A549 (cell line): ENCODE data around the gene CREG2. TPM values are rescaled to one million over a fixed set of nuclear protein-coding genes. Genes with fewer than 3 reads are reported as not detected.

Experiments
- ATAC-seq, 2 experiments: fragments of 200-7000 bp in 1 of 2; fragments of >200 bp in 1 of 2; cut with Nextera tagmentation in 1 of 2; cut with Tn5 transposase in 1 of 2; 3 replicates each; pipeline versions ENCODE4 v1.8.0 to v1.9.1; 2018 to 2020; ENCODE audit warnings: mild to moderate bottlenecking in 1 of 2, moderate library complexity in 1 of 2
- CTCF ChIA-PET: fragments of 300-600 bp; sonication (Branson Sonifier 250); formaldehyde crosslinking; extraction: SDS; loops from one replicate; lab custom pipeline; 2021; ENCODE audit warnings: antibody characterized with exemption, inconsistent platforms; lab: Yijun Ruan, JAX
- POLR2A ChIA-PET: fragments of 350-600 bp; formaldehyde crosslinking; extraction: SDS; loops from one replicate; lab custom pipeline; 2021; ENCODE audit warnings: antibody characterized with exemption, inconsistent platforms; lab: Yijun Ruan, JAX
- DNase-seq, 2 experiments: peaks; one replicate each; pipeline versions ENCODE4 v3.0.0 to v3.0.0-alpha.2; 2011 to 2016; ENCODE audit warnings: low read depth in 1 of 2, low spot score in 1 of 2
- FAIRE-seq: peaks from 2 replicates; lab custom pipeline; 2011; peaks lifted over from hg19 to GRCh38; lab: Jason Lieb, UNC
- H3K27ac ChIP-seq, 2 experiments: fragments of >200 bp; sonication (Bioruptor Twin); formaldehyde crosslinking; 3 replicates each; pipeline ENCODE4 v1.5.1; 2016 to 2017
- H3K4me1 ChIP-seq: fragments of >200 bp; sonication (Bioruptor Twin); formaldehyde crosslinking; 3 replicates; pipeline ENCODE4 v1.6.1; 2016
- H3K4me2 ChIP-seq: fragments of >200 bp; sonication (Bioruptor Twin); formaldehyde crosslinking; 3 replicates; pipeline ENCODE4 v1.6.1; 2016
- H3K4me3 ChIP-seq: fragments of >200 bp; sonication (Bioruptor Twin); formaldehyde crosslinking; 3 replicates; pipeline ENCODE4 v1.5.1; 2016
- H3K9me3 ChIP-seq: fragments of >200 bp; sonication (Bioruptor Twin); formaldehyde crosslinking; 3 replicates; pipeline ENCODE4 v1.6.1; 2016
- CHD2 ChIP-seq: fragments of 150-350 bp; IDR thresholded peaks from 2 replicates; pipeline ENCODE4 v1.6.1; 2014; ENCODE audit warnings: low read length; ENCODE audit not compliant: partially characterized antibody
- EHMT2 ChIP-seq: fragments of 200-600 bp; sonication (generic); IDR thresholded peaks from 2 replicates; pipeline ENCODE4 v1.6.1; 2016; ENCODE audit warnings: antibody characterized with exemption, low read depth, mild to moderate bottlenecking, moderate library complexity
- ESRRA ChIP-seq: fragments of 150-350 bp; IDR thresholded peaks from 2 replicates; pipeline ENCODE4 v1.6.1; 2014; ENCODE audit warnings: mild to moderate bottlenecking, low read length, borderline replicate concordance
- FOXS1 ChIP-seq: fragments of 250-450 bp; sonication (Bioruptor Pico); IDR thresholded peaks from 2 replicates; pipeline ENCODE4 v1.5.0; 2020; ENCODE audit warnings: mild to moderate bottlenecking, moderate library complexity
- HDAC2 ChIP-seq: fragments of 200-600 bp; sonication (generic); IDR thresholded peaks from 2 replicates; pipeline ENCODE4 v1.6.1; 2016
- HEYL ChIP-seq: fragments of 250-450 bp; sonication (Bioruptor Pico); IDR thresholded peaks from 2 replicates; pipeline ENCODE4 v1.8.0; 2021; ENCODE audit warnings: mild to moderate bottlenecking, moderate library complexity
- HOXA7 ChIP-seq: fragments of 250-450 bp; sonication (Bioruptor Pico); IDR thresholded peaks from 2 replicates; pipeline ENCODE4 v1.5.0; 2020; ENCODE audit warnings: mild to moderate bottlenecking, moderate library complexity
- HOXB13 ChIP-seq: fragments of 250-450 bp; sonication (Bioruptor Pico); IDR thresholded peaks from 2 replicates; pipeline ENCODE4 v1.5.0; 2020; ENCODE audit warnings: low read depth, mild to moderate bottlenecking, moderate library complexity
- HOXB5 ChIP-seq: fragments of 250-450 bp; sonication (Bioruptor Pico); IDR thresholded peaks from 2 replicates; pipeline ENCODE4 v1.5.0; 2020; ENCODE audit warnings: mild to moderate bottlenecking, moderate library complexity
- JUN ChIP-seq, 2 experiments: fragments of >200 bp; sonication (Bioruptor Twin); formaldehyde crosslinking; IDR thresholded peaks; 2 replicates in 1 of 2; 3 replicates in 1 of 2; pipeline ENCODE4 v1.6.1; 2016 to 2017
- JUNB ChIP-seq: fragments of >200 bp; sonication (Bioruptor Twin); formaldehyde crosslinking; IDR thresholded peaks from 2 replicates; pipeline ENCODE4 v1.6.1; 2016
- KDM1A ChIP-seq: fragments of 200-600 bp; sonication (generic); IDR thresholded peaks from 2 replicates; pipeline ENCODE4 v1.6.1; 2016; ENCODE audit warnings: low read depth, mild to moderate bottlenecking
- MAX ChIP-seq: IDR thresholded peaks from 2 replicates; pipeline ENCODE4 v1.6.1; 2012
- MAZ ChIP-seq: fragments of 150-350 bp; IDR thresholded peaks from 2 replicates; pipeline ENCODE4 v1.6.1; 2014; ENCODE audit warnings: antibody characterized with exemption, low read depth, low read length, borderline replicate concordance
- MYC ChIP-seq: IDR thresholded peaks from 2 replicates; pipeline ENCODE4 v1.6.1; 2012; ENCODE audit warnings: mild to moderate bottlenecking, inconsistent platforms, low read length, improper control_type of control experiment, borderline replicate concordance
- NFE2L2 ChIP-seq: fragments of 150-350 bp; conservative IDR thresholded peaks from 2 replicates; pipeline ENCODE4 v1.6.1; 2014; ENCODE audit warnings: low read length
- NPAS2 ChIP-seq: fragments of 250-450 bp; sonication (Bioruptor Pico); IDR thresholded peaks from 2 replicates; pipeline ENCODE4 v1.8.0; 2022; ENCODE audit warnings: mild to moderate bottlenecking, moderate library complexity, borderline replicate concordance
- NR3C1 ChIP-seq: fragments of >200 bp; sonication (Bioruptor Twin); formaldehyde crosslinking; IDR thresholded peaks from 3 replicates; pipeline ENCODE4 v1.6.1; 2017
- PHF8 ChIP-seq: fragments of 200-600 bp; sonication (generic); IDR thresholded peaks from 2 replicates; pipeline ENCODE4 v1.6.1; 2016; ENCODE audit warnings: low read depth, mild to moderate bottlenecking, antibody characterized with exemption, moderate library complexity, borderline replicate concordance
- POLR2AphosphoS2 ChIP-seq: conservative IDR thresholded peaks from 2 replicates; pipeline ENCODE4 v1.6.1; 2012; ENCODE audit warnings: low read length, improper control_type of control experiment, inconsistent platforms
- RAD21 ChIP-seq, 2 experiments: fragments of >200 bp in 1 of 2; sonication (Bioruptor Twin) in 1 of 2; formaldehyde crosslinking in 1 of 2; IDR thresholded peaks in 1 of 2; conservative IDR thresholded peaks in 1 of 2; 2 replicates in 1 of 2; 3 replicates in 1 of 2; pipeline ENCODE4 v1.6.1; 2012 to 2018; ENCODE audit warnings: inconsistent platforms in 1 of 2
- RFX5 ChIP-seq: fragments of 450-650 bp; IDR thresholded peaks from 2 replicates; pipeline ENCODE4 v1.7.1; 2014; ENCODE audit warnings: antibody characterized with exemption, mild to moderate bottlenecking, moderate library complexity
- SMC3 ChIP-seq: fragments of >200 bp; sonication (Bioruptor Twin); formaldehyde crosslinking; IDR thresholded peaks from 3 replicates; pipeline ENCODE4 v1.6.1; 2018; ENCODE audit warnings: inconsistent platforms
- TFCP2L1 ChIP-seq: fragments of 250-450 bp; sonication (Bioruptor Pico); IDR thresholded peaks from 2 replicates; pipeline ENCODE4 v1.5.0; 2021; ENCODE audit warnings: mild to moderate bottlenecking
- TP53 ChIP-seq: fragments of 250-450 bp; sonication (Bioruptor Pico); IDR thresholded peaks from 2 replicates; pipeline ENCODE4 v1.5.0; 2021; ENCODE audit warnings: mild to moderate bottlenecking, moderate library complexity
- ZFP36 ChIP-seq: fragments of 450-650 bp; IDR thresholded peaks from 2 replicates; pipeline ENCODE4 v1.6.1; 2014; ENCODE audit warnings: borderline replicate concordance; ENCODE audit not compliant: partially characterized antibody
- WGBS: methylation state at CpG from one replicate; pipeline ENCODE4 v1.1.6; 2017; ENCODE audit errors: missing lambda C conversion rate; 5-methylcytosine and 5-hydroxymethylcytosine counted together
- polyA plus RNA-seq, 4 experiments: library from polyadenylated mRNA; depleted of rRNA in 3 of 4; stranded (reverse); fragments of >200 nt; fragmentation: RNase III in 1 of 4; extraction: RNeasy Plus Mini Kit Qiagen cat#74134 plus additional on column Dnase treatment in 1 of 4; gene quantifications; 2 replicates in 3 of 4; 3 replicates in 1 of 4; pipeline ENCODE4 v1.2.3, GENCODE V29; 2011 to 2017

CREG2 gene
- polyA plus RNA-seq, 2 of the 4 experiments (the other 2 are of a cell fraction), result 1.5 to 1.6 TPM

DNA sequence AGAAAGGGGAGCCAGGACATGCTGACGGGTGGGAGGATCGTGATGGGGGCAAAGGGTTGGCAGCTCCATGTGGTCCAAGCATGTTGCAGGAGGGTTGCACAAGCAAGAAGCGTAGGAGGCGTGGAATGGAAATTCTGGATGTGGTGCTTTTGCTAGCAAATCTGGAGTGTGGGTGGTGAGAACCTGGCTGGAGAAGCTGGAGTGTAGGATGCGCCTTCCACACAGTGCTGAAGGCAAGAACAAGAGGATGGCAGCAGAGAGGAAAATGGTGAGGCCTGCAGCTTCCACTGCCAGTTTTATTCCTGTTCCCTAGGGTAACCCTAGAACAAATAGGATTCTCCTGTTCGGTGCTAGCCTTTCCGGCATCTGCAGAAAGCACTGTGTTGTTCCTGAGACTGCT is 22.4 kb downstream of the CREG2 start:
- no peak overlapping the region for H3K4me3 ChIP-seq
- ATAC-seq (no peak), FAIRE-seq (no peak), DNase-seq (no peak)
- H3K27ac ChIP-seq, result no peak overlapping the region; a peak in 1 of 6 replicates
- 83% methylated on average over 7 of the region's 7 CpGs for WGBS
- CTCF ChIA-PET, result interaction anchor here (0.8 to 1.8 kb wide), 2 partner anchors 8 to 22 kb away, joined by 3 to 7 read pairs; partner anchors contain the start of gene CREG2
- H3K4me2 ChIP-seq, result no peak overlapping the region
- POLR2A ChIA-PET, result no interaction called here
- H3K9me3 ChIP-seq, result no peaks in the 10 kb centered on the region
- peaks cover 14% of the 10 kb centered on the region for H3K4me1 ChIP-seq
- no peak for TF ChIP-seq MAX
- TF ChIP-seq MAZ, result no peak
- TF ChIP-seq NPAS2, result no peak
- no peak for TF ChIP-seq HDAC2
- TF ChIP-seq ZFP36, result no peak
- no peak for TF ChIP-seq POLR2AphosphoS2
- TF ChIP-seq HOXA7 (CRISPR knock-in tag), result no peak
- no peak for TF ChIP-seq NR3C1
- TF ChIP-seq ESRRA, result no peak
- no peak for TF ChIP-seq RAD21 (conservative IDR thresholded peaks at IDR 0.05 in 1 of 2, IDR thresholded peaks at IDR 0.05 in 1 of 2)
- TF ChIP-seq KDM1A, result no peak
- no peak for TF ChIP-seq PHF8
- TF ChIP-seq RFX5, result no peak

GRCh38 chr2:101362777-101363176 is 24.5 kb downstream of the CREG2 start:
- no peak for DNase-seq
- H3K4me2 ChIP-seq, result no peak overlapping the region
- no peak overlapping the region for H3K27ac ChIP-seq
- no peaks in the 10 kb centered on the region for H3K9me3 ChIP-seq
- CTCF ChIA-PET, result interaction anchor here (1.3 to 3.4 kb wide), 5 partner anchors 12 to 511 kb away, joined by 3 to 23 read pairs (median 13); partner anchors contain the start of gene CREG2
- no peak for TF ChIP-seq NFE2L2
- no peak for TF ChIP-seq TP53 (CRISPR knock-in tag)
- no peak for TF ChIP-seq HOXB5
- TF ChIP-seq HOXB13 (CRISPR knock-in tag), result no peak
- TF ChIP-seq JUNB, result no peak
- no peak for TF ChIP-seq PHF8
- TF ChIP-seq SMC3, result no peak
- no peak for TF ChIP-seq EHMT2
- TF ChIP-seq FOXS1, result no peak
- TF ChIP-seq TFCP2L1 (CRISPR knock-in tag), result no peak
- TF ChIP-seq JUN (IDR thresholded peaks at IDR 0.05), result no peak
- no peak for TF ChIP-seq RAD21 (conservative IDR thresholded peaks at IDR 0.05 in 1 of 2, IDR thresholded peaks at IDR 0.05 in 1 of 2)
- TF ChIP-seq NR3C1, result no peak
- no peak for TF ChIP-seq ESRRA
- WGBS, result 77% methylated on average over 4 of the region's 4 CpGs
- no peak for ATAC-seq
- H3K4me3 ChIP-seq, result no peak overlapping the region
- peaks cover 25% of the 10 kb centered on the region for H3K4me1 ChIP-seq
- POLR2A ChIA-PET, result no interaction called here
- FAIRE-seq, result no peak

GRCh38 chr2:101362316-101362715 is 25.0 kb downstream of the CREG2 start:
- ATAC-seq (no peak), FAIRE-seq (no peak), DNase-seq (no peak)
- POLR2A ChIA-PET, result no interaction called here
- Histone ChIP-seq H3K4me1 (peaks cover 27% of the 10 kb centered on the region), H3K27ac (no peak overlapping the region), H3K4me2 (no peak overlapping the region), H3K9me3 (no peaks in the 10 kb centered on the region), H3K4me3 (no peak overlapping the region)
- CTCF ChIA-PET, result interaction anchor here (0.5 to 3.4 kb wide), 6 partner anchors 12 to 511 kb away, joined by 3 to 23 read pairs (median 8); partner anchors contain the start of gene CREG2
- no peak for TF ChIP-seq NR3C1
- TF ChIP-seq CHD2, result no peak
- no peak for TF ChIP-seq HEYL (CRISPR knock-in tag)
- no peak for TF ChIP-seq MYC
- TF ChIP-seq NPAS2, result no peak
- WGBS, result 57% methylated on average over 3 of the region's 3 CpGs
